ENCODE data around the gene NFATC2. TPM values are rescaled to one million over a fixed set of nuclear protein-coding genes. Genes with fewer than 3 reads are reported as not detected.
A peak's percentile ranks its signal among the peaks of the same experiment; 100 is the strongest.

The NFATC2 gene
- total RNA-seq, 3 donors from 2014 or later, result 5.9 to 11.9 (median 10.2) TPM

GRCh38 chr20:51452734-51453365, 89.7 kb downstream of the NFATC2 start:
- intact Hi-C loops (cut with DNase I; ENCODE audit: low total_unique reads), result no loop called here

GRCh38 chr20:51452091-51452613, 90.4 kb downstream of the NFATC2 start:
- H3K27me3 ChIP-seq, result no peaks in the 10 kb centered on the region
- TF ChIP-seq CTCF (IDR thresholded peaks at IDR 0.05) (no peak), POLR2A (IDR thresholded peaks at IDR 0.05) (no peak), POLR2AphosphoS5 (IDR thresholded peaks at IDR 0.05) (no peak)
- DNase-seq (ENCODE audit: low spot score in 2 of 2), result no peak
- H3K9me3 ChIP-seq, result no peaks in the 10 kb centered on the region
- H3K36me3 ChIP-seq, result no peaks in the 10 kb centered on the region
- H3K27ac ChIP-seq, result no peak overlapping the region
- H3K4me1 ChIP-seq, result peaks cover under 1 to 12% of the 10 kb centered on the region in 2 donors
- intact Hi-C loops (cut with DNase I; ENCODE audit: low total_unique reads), result no loop called here
- no peak overlapping the region for H3K4me3 ChIP-seq

More at GRCh38 chr20:51452734-51453365, 89.7 kb downstream of the NFATC2 start:
- TF ChIP-seq CTCF (IDR thresholded peaks at IDR 0.05), result no peak
- TF ChIP-seq POLR2A (IDR thresholded peaks at IDR 0.05), result no peak
- TF ChIP-seq POLR2AphosphoS5 (IDR thresholded peaks at IDR 0.05), result no peak
- H3K27ac ChIP-seq, result no peak overlapping the region
- H3K4me3 ChIP-seq, result no peak overlapping the region
- no peaks in the 10 kb centered on the region for H3K9me3 ChIP-seq
- no peak for DNase-seq (ENCODE audit: low spot score in 2 of 2)
- no peaks in the 10 kb centered on the region for H3K27me3 ChIP-seq
- H3K36me3 ChIP-seq, result no peaks in the 10 kb centered on the region
- H3K4me1 ChIP-seq, result peaks cover 0 to 8% of the 10 kb centered on the region in 2 donors

GRCh38 chr20:51451484-51451883, 91.0 kb downstream of the NFATC2 start:
- intact Hi-C loops (cut with DNase I; ENCODE audit: low total_unique reads), result no loop called here
- H3K36me3 ChIP-seq, result no peaks in the 10 kb centered on the region

GRCh38 chr20:51450984-51451383, 91.5 kb downstream of the NFATC2 start:
- peak overlapping the region in 1 of 2 donors; percentile 26 for H3K27ac ChIP-seq
- no peaks in the 10 kb centered on the region for H3K9me3 ChIP-seq
- intact Hi-C loops (cut with DNase I; ENCODE audit: low total_unique reads), result no loop called here
- no peak overlapping the region for H3K4me3 ChIP-seq
- DNase-seq (ENCODE audit: low spot score in 2 of 2), result no peak
- H3K36me3 ChIP-seq, result no peaks in the 10 kb centered on the region
- no peaks in the 10 kb centered on the region for H3K27me3 ChIP-seq
- H3K4me1 ChIP-seq, result peaks cover 8 to 9% of the 10 kb centered on the region in 2 donors
- TF ChIP-seq CTCF (IDR thresholded peaks at IDR 0.05) (no peak), POLR2AphosphoS5 (IDR thresholded peaks at IDR 0.05) (no peak), POLR2A (IDR thresholded peaks at IDR 0.05) (no peak)

More at GRCh38 chr20:51451484-51451883, 91.0 kb downstream of the NFATC2 start:
- H3K27me3 ChIP-seq, result no peaks in the 10 kb centered on the region
- H3K4me3 ChIP-seq, result no peak overlapping the region
- TF ChIP-seq POLR2AphosphoS5 (IDR thresholded peaks at IDR 0.05), result no peak
- no peak for TF ChIP-seq POLR2A (IDR thresholded peaks at IDR 0.05)
- no peak for TF ChIP-seq CTCF (IDR thresholded peaks at IDR 0.05)
- DNase-seq (ENCODE audit: low spot score in 2 of 2), result no peak
- no peak overlapping the region for H3K27ac ChIP-seq
- H3K4me1 ChIP-seq, result peaks cover 7 to 12% of the 10 kb centered on the region in 2 donors
- H3K9me3 ChIP-seq, result no peaks in the 10 kb centered on the region

- DNase-seq (ENCODE audit: low spot score in 2 of 2), result no peak
- no peaks in the 10 kb centered on the region for H3K36me3 ChIP-seq
- intact Hi-C loops (cut with DNase I; ENCODE audit: low total_unique reads), result no loop called here
- no peaks in the 10 kb centered on the region for H3K27me3 ChIP-seq
- no peak overlapping the region for H3K4me3 ChIP-seq
- TF ChIP-seq POLR2A (IDR thresholded peaks at IDR 0.05), result no peak
- TF ChIP-seq CTCF (IDR thresholded peaks at IDR 0.05), result no peak
- TF ChIP-seq POLR2AphosphoS5 (IDR thresholded peaks at IDR 0.05), result no peak
- H3K27ac ChIP-seq, result peak overlapping the region in 1 of 2 donors; percentile 26
- peaks cover 8% of the 10 kb centered on the region in 2 donors for H3K4me1 ChIP-seq
- H3K9me3 ChIP-seq, result no peaks in the 10 kb centered on the region
Measured at GRCh38 chr20:51450221-51450712, 92.3 kb downstream of the NFATC2 start.

Measured in breast epithelium (tissue), 4 donors.